GM19193 (cell line): ENCODE measurements around the gene TBC1D2B.

ENCODE experiments used
- POLR2A ChIP-seq: IDR thresholded peaks from 4 replicates; pipeline ENCODE4 v1.6.1; 2011; ENCODE audit not compliant: insufficient read depth, insufficient read length; ENCODE audit errors: extremely low read depth

TBC1D2B gene

DNA sequence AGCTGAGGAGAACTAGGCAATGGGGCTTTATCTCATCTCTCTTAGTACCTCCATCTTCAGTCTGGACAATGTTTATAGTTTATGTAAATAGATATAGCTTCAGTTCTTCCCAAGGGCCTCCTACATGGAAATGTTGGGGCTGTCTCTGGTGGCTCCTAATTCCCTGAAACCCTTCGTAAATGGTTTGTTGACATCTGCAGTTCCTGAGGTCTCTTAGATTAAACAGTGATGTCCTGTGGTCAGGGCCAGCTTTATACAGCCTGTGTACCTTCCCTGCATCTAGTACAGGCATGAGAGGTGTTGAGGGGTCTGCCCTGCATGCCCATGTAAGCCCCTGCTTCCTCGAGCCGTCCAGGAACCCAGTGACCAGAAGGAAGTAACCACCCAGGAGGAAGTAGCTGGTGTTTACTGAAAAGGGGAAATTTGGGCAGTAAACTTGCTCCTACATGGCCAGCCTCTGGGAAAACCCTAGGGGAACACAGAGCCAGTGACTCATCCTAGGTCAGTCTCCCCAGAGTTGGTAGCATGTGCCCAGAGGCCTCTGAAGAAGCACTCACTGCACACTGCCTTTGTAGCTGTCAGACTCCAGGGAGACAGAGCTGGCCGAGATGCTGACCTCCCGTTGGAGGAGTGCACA lies 4.7 kb upstream of the TBC1D2B start:
- no peak for TF ChIP-seq POLR2A

DNA sequence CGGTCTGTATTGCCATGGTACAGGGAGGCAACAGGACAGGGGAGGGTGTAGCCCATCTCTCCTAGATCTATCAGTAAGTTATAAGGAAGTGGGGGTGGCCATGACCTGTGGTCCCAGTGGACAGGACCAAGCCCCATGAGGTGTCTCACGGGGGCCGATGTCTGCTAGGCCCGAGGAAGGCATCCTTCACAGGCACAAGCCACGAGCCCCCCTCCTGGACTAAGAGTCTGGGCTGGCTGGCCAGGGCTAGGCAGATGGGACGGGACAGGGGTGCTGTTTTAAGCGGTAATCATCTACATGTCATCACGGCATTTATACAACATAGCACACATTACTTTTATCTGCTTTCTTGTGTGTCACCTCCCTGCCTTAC lies 2.6 kb upstream of the TBC1D2B start:
- no peak for TF ChIP-seq POLR2A

GRCh38 chr15:78079298-78080087 lies 2.0 kb upstream of the TBC1D2B start:
- TF ChIP-seq POLR2A: no peak

GRCh38 chr15:78077871-78078210 lies 330 bp upstream of the TBC1D2B start:
- TF ChIP-seq POLR2A: no peak

GRCh38 chr15:78076231-78077052 lies 1.1 kb downstream of the TBC1D2B start:
- no peak for TF ChIP-seq POLR2A

DNA sequence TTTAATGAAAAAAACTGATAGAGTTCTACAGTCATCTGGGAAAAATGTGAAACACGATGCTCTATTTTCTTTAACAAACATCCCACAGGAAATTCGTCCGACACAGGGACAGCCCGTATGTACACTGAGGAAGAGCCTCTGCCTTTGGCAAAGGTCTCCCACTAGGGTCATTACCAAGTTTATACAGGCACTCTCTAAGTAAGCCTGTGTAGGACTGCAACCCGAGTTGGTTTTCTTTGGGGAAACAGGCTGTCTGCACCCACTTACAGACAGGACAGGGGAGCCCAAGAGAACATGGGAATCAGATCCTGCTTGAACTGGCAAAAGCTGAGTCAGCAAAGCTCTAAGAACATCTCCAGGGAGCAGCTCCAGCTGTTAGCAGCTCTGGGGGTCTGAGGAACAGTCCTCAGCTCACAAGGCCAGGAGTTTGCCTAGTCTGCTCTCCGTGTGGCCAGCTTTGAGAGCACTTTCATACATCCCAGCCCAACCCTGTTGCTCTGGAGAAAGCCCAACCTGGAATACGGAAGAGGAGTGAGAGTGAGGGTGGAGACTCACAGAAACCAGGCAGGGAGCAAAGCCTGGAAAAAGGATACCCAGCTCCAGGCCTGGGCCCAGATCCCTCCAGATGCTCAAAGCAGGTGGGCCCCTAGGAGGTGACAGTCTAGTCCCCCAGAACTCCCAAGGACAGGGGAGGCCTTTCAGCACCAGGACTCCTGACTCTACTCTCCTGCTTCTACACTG lies 1.9 kb downstream of the TBC1D2B start:
- no peak for TF ChIP-seq POLR2A

DNA sequence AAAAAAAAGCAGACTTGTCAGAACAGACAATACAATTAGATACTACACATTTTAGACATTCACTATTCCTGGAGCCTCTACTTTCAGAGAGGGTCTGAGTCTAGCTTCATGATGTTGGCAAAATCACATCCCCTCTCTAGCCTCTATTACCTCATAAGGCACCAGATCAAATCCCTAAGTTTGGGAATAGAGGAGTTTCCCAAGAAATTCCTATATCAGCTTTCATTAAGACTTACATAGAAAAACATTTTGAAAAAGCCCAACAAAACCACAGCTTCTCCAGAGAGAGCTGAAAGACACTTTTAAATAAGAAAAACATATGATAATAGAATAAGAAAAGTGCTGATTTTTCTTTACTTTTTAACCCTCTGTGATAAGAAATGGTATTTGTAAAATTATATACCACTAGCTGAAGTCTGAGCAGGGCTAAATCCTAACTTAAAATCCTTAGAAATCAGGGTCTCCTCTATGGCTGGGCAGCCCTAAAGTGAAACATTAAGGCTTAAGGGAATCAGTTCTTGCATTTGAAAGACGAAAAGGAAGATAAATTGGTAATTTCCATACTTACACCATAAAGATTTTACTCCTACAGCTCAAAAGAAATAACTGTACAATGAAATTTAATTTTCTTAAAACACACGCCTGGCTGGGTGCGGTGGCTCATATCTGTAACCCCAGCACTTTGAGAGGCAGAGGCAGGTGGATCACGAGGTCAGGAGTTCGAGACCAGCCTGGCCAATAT lies 4.3 kb downstream of the TBC1D2B start:
- TF ChIP-seq POLR2A: no peak

GRCh38 chr15:78072080-78072892 lies 5.2 kb downstream of the TBC1D2B start:
- TF ChIP-seq POLR2A: no peak

GRCh38 chr15:78071383-78071782 lies 6.1 kb downstream of the TBC1D2B start:
- no peak for TF ChIP-seq POLR2A

- no peak for TF ChIP-seq POLR2A
Observed at GRCh38 chr15:78070049-78070700, 7.3 kb downstream of the TBC1D2B start.

DNA sequence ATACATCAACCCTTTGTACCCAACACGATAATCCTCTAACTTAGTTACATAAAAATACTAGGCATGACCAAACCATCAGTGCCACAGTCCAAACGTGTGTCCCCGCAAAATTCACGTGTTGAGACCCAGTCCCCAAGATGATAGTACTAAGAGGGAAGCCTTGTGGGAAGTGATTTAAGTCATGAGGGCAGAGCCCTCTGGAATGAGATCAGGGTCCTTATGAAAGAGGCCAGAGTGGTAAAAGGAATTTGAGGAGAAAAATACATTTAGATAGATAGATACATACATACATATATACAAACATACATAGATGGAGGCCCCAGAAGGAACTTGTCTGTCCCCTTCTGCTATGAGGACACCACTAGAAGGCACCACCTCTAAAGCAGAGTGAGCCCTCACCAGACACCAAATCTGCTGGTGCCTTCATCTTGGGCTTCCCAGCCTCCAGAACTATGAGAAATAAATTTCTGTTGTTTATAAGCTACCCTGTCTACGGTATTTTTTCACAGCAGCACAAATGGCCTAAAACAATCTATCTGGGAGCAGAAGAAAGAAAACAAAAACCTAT lies 8.0 kb downstream of the TBC1D2B start:
- no peak for TF ChIP-seq POLR2A

DNA sequence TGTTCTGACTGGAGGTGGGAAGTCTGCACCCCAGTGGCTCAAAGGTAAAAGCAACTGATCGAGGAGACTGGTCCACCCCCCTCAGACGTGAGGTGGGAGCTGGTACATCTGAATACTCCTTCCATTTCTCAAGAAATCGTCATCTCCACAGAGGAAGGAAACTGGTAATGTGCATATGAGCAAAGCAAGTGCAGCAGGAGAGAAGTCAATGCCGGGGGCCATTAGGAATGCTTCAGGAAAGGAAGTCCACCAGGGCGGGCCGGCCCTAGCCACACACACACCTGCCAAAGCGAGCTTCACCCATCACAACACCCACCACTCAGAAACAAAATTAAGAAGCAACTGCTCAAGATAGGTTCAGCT lies 8.5 kb downstream of the TBC1D2B start:
- TF ChIP-seq POLR2A: no peak
